ENCODE data around the gene CMTR1.
"Not testable (repeated sequence)": the region's sequence is repeated elsewhere in the genome, so short reads cannot be mapped to it uniquely, and the experiment has no call there.

The CMTR1 gene, protein sequence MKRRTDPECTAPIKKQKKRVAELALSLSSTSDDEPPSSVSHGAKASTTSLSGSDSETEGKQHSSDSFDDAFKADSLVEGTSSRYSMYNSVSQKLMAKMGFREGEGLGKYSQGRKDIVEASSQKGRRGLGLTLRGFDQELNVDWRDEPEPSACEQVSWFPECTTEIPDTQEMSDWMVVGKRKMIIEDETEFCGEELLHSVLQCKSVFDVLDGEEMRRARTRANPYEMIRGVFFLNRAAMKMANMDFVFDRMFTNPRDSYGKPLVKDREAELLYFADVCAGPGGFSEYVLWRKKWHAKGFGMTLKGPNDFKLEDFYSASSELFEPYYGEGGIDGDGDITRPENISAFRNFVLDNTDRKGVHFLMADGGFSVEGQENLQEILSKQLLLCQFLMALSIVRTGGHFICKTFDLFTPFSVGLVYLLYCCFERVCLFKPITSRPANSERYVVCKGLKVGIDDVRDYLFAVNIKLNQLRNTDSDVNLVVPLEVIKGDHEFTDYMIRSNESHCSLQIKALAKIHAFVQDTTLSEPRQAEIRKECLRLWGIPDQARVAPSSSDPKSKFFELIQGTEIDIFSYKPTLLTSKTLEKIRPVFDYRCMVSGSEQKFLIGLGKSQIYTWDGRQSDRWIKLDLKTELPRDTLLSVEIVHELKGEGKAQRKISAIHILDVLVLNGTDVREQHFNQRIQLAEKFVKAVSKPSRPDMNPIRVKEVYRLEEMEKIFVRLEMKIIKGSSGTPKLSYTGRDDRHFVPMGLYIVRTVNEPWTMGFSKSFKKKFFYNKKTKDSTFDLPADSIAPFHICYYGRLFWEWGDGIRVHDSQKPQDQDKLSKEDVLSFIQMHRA
- 137 to 142 reads per million in 2 donors for total RNA-seq

DNA sequence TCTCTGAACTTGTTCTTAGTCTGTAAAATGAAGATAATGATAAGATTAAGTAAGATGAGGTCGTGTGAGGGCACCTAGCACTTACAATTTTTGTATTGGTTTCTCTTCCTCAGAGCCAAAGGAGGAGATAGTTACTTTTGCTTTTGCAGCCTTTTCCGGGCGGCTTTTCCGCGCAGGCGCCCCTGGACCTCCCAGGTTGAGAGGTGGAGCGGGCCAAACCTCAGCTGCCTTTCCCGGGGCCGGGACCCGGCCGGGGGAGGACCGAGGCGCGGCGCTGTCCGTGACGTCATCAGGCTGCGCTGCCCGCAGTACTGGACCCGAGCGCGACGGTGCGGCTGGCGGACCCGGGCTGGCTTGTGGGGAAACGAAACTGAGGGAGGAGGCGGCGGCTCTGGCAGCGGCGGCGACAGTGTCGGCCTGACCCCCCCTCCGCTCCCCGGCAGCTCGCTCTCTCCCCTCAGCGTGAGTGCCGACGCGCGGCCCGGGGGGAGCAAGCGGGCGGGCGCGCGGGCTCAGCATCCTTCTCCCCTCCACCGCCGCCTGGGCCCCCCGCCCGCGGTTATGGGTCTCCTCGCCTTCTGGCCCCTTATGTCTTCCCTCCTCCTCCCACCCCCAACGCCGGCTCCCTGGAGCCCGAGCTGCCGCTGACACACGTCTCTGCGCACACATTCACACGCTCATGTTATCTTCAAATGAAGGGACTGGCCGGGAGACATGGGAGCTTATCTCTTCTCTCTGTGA lies at the start of gene CMTR1:
Gene CMTR1, plus strand, starts transcription at position 306 of the 741 bp plus-strand sequence. CDS start 2,409 bp downstream, outside the sequence.
- DNase-seq, result peak; percentile 91 to 98 (median 96)

DNA sequence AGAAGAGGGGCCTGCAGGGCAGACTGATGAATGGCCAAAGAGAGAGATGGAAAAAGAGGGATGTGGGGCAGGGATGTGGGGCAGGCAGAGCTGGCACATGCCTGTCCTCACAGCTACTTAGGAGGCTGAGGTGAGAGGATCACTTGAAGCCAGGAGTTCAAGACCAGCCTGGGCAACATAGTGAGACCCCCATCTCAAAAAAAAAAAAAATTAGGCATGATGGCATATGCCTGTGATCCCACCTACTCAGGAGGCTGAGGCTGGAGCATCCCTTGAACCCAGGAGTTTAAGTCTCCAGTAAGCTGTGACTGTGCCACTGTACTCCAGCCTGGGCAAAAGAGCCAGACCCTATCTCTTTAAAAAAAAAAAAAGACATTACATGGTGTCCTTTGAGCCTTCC lies 44.4 kb upstream of the CMTR1 start:
- no peak for DNase-seq

DNA sequence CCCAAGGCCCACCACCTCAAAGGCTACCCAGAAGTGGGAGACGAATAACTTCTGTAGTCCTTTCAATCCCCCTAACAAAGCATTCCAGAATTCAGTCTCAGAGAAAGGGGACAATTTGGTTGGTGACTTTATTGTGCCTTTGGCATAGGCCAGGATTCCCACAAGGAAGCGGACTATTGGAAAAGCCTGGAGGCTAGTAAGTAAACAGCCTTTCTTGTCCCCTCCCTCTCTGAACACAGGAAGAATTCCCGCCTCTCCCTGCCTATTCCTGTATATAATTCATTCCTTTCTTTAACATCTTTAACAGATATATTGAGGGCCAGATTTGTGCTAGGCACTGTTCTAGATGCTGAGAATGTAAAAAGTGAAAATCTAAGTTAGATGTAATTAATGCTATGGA lies 43.2 kb upstream of the CMTR1 start:
- DNase-seq, result no peak

DNA sequence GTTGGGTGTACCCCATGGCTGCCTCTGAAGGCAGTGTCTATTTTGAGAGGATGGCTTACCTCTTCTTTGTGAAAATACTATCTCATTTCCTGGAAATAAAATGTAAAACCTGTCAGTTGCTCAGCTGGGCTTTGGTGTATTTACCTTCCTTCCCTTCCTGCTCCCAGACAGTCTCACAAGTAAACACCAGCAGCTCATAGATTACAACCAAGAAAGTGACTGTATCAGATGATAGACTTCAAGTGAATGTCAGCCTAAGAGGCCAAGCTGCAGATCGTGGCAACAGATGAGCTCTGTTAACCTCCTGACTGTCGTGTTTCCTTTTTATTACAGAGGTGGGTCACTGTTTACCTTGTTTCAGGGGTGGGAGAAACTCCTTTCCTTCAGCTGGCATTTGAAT lies 41.9 kb upstream of the CMTR1 start:
- DNase-seq, result peak in 1 of 5 experiments; percentile 24

DNA sequence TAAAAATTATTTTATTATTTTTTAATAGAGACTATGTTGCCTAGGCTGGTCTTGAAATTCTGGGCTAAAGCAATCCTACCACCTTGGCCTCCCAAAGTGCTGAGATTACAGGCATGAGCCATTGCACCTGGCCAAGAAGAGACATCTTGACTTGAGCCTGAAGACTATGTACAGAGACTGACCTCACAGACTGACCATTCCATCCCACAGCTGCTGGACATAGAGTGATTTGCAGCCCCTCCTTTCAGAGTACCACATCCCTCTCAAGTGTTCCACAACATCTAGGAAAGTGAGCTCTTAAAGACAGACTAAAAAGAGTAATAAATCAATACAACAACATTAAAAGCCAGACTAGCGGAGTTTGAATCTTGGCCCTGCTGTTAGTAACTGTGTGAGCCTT lies 40.2 kb upstream of the CMTR1 start:
- no peak for DNase-seq

DNA sequence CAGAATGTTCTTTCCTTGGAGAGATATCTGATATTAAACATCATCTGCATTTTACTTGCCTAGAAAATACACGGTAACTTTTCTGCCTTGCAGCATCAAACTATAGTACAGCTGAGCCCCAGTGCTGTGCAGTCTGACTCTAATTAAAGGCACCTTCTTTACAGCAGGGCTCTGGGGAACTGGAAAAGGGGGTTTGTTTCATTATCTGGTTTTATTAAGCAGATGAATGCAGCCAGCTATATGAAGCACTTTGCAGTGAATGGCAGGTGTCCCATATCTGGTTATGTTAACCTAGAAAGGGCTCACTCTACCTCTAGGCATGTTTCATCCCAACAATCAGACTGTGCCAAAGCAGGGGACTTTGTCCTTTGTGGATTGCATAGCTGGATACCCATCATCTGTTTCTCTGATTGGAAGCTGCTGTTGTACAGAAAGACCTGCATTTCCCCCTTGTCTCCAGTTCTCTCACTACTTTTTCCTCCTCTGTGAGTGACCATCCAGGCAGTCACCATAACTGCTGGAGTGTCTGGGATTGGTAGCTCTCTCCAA lies 39.6 kb upstream of the CMTR1 start:
- DNase-seq, result no peak

DNA sequence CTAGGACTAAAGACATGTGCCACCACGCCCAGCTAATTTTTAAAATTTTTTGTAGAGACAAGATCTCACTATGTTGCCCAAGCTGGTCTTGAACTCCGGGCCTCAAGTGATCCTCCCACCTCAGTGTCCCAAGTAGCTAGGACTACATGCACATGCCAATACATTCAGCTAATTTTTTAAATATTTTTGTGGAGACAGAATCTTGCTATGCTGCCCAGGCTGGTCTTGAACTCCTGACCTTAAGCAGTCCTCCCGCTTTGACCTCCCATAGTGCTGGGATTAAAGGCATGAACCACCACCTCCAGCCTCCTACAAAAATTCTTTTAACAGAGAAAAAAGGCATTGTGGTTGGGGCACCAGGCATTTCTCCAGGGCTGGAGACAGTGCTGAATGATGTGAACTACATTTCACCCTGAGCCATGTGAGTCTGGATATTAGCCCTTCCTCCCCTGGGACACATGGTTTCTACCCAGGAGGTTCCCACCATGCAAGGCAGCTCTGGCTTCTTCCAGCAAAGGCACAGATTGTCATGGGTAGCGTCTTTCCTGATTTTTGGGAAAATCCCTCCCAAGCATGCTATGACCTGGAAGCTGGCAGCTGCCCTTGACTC lies 36.3 kb upstream of the CMTR1 start:
- no peak for DNase-seq

DNA sequence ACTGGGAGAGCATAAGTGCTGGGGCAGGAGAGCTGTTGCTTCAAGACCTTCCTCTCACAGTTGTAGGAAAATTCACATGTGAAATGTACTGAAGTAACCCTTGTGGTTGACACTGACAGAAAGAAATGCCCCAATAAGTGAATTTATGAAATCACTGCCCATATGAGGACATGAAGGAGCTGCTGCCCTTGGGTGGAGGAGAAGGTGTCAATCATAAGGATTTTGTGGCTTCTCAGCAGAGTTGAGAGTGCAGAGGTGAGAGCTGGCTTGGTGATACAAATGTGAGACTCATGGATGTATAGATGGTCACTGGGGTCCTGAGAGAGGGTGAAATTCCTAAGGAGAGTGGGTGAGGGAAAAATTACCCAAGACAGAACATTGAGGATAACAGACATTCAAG lies 33.9 kb upstream of the CMTR1 start:
- no peak for DNase-seq

DNA sequence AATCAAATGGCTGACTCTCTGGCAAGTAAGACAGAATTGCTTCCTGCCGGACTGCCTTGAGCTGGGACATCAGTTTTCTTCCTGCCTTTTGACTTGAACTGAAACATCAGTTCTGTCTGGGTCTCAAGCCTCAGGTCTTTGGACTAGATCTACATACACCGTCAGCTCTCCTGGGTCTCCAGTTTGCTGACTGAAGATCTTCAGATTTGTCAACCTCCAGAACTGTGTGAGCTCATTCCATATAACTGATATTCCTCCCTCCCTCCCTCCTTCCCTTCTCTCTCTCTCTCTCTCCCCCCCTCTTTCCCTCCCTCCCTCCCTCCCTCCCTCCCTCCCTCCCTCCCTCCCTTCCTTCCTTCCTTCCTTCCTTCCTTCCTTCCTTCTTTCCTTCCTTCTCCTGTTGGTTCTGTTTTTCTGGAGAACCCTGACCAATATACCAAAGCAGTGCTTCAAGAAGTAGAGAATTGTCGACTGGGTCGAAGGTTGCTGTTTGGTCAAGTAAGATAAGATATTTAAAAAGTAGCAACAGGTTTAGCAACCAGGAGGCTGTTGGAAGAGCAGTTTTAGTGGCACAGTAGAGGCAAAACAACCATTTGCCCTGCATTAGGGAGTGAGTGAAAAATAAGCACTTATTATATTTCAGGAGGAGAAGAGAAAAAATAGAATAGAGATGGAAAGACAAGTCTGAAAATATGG lies 33.1 kb upstream of the CMTR1 start:
- no peak for DNase-seq

DNA sequence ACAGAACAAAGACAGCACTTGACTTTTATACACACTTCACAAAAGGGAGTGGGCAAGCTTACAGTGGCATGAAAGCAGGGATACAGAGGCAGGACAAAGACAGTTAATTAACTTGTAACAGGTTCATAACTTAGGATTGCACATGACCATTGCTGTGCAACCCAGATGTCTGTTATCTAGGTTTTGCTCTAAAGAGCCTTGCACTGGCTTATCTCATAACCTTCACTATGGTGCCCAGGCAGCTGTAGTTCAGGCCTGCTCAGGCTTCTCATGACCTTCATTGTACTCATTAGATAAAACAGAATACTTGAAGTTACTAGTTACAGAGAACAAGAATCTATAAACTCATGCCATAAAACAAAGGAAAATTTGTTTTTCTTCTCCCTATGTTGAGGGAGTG lies 31.4 kb upstream of the CMTR1 start:
- not testable (repeated sequence) for DNase-seq

DNA sequence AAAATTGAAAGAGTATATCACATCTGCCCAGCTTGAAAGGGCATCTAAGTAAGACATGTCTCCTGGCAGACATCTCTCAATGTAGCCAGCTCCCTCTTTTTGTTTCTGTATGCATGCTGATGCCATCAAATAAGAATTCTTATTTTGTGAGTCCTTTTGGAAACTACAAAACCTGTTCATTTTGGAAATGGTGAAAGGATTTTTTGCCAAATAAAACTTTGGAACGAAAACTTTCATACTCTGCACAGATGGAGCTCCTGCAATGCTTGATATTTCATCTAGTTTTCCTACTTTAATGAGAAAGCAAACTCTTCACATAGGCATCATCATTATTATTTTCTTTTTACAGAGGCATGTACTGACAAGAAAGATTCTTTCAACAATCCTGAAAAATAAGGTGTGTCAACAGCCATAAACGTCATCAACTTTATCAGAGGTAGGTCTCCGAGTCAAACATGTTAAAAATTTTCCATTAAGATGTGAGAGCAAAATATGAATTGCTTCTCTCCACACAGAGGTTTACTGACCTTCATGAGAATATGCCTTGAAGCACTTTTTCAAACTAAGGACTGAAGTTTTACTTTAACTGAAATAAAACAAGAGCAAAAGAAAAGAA lies 26.2 kb upstream of the CMTR1 start:
- DNase-seq, result no peak

DNA sequence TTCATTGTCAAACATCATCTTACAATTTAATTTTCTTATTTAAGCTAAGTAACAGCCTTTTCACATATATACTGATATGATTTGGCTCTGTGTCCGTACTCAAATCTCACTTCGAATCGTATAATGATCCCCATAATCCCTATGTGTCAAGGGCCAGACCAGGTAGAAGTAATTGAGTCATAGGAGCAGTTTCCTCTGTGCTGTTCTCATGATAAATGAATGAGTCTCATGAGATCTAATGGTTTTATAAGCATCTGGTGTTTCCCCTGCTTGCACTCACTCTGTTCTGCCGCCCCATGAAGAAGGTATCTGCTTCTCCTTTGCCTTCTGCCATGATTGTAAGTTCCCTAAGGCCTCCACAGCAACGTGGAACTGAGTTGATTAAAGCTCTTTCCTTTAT lies 25.1 kb upstream of the CMTR1 start:
- no peak for DNase-seq

DNA sequence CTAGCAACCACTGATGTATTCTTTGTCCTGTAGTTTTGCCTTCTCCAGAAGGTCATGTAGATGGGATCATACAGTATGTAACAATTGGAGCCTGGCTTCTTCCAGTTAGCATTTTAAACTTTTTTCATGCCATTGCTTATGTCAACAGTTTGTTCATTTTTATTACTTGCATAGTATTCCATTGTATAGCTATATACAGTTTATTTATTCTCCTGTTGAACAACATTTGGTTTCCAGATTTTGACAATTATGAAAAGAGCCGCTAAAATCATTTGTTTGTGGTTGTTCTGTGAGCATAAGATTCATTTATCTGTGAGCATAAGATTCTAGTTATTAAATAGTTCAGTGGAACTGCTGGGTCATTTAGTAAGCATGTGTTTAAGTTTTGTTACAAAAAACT lies 23.5 kb upstream of the CMTR1 start:
- no peak for DNase-seq

DNA sequence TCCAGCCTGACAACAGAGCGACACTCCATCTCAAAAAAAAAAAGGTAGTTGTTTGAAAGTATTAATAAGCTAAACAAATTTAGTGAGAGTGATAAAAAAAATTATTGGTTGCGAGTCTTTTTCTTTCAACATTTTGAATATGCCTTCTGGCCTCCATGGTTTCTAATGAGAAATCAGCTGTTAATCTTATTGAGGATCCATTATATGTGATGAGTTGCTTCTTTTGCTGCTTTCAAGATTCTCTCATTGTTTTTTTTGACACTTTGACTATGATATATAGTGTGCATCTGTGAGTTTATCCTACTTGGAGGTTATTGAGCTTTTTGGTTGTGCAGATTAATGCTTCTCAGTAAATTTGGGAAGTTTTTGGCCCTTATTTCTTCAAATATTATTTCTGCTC lies 15.6 kb upstream of the CMTR1 start:
- no peak for DNase-seq

DNA sequence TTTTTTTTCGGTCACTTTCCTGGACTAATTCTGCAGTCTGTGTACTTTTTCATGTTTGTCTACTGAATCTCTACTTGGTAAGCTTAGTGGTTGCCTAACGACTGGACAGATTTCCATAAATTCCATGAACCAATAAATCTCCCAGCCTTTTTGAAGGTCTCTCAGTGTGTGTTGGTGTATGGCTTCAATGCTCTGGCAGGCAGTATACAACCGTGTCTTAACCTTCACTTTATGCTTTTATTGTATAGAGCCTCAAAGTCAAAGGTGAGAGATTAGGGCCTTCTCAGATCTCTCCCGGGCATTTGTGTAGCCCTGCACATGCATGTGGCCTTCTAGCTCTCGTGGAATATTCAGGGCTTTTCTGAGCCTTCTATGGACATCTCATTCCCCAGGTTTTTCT lies 14.3 kb upstream of the CMTR1 start:
- DNase-seq, result no peak

DNA sequence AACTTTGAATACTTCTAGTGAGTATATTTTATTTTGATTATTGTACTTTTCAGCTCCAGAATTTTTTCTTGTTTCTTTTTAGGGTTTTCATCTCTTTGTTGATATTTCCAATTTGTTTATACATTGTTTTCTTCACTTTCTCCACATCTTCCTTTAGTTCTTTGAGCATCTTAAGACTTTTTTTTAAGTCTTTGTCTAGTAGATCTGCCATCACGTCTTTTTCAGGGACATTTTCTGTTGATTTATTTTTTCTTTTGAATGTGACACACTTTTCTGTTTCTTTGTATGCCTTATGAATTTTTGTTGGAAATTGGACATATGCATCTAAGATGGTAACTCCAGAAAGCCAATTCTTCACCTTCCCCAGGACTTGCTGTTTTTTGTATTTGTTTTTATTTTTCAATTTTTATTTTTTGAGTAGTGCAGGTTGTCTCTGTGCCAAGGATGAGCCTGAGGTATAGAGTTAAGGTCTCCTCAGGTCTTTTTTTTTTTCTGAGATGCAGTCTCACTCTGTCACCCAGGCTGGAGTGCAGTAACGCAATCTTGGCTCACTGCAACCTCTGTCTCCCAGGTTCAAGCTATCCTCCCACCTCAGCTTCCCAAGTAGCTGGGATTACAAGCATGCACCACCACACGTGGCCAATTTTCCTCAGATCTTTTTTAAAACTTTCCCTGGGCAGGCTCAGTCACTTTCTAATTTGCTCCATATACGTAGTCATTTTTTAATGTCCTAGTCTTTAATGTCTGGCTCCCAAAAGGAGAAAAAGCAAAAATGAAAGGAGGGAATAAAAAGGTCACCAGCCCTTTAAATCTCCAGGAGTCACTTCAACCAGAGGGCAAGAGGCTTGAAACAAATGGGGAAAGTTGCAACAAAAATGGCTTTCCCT lies 6.7 kb upstream of the CMTR1 start:
- DNase-seq, result no peak

DNA sequence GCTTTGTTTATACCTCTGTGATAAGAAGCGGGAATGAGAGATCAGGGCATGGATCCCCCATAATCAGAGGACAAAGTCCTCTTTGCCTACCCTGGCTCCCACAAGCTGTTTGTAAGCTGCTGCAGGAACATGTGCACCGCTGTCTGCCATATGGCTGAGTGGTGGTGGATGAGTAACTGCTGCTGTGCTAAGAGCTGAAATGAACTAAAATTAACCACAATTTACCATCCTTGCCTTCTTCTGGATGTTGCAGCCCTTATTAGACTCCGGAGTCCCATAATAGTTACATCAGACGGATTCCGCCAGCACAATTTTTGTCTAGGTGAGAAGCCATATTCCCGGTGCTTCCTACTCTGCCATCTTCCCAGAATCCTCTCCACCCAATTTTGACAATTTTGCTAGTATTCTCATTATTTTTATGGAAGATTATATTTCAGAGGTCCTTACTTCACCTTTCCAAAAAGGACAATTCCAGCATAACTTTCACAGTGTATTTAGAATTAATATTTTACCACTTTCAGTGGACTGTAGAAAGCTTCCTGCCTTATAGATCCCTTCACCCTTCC lies 6.0 kb upstream of the CMTR1 start:
- DNase-seq, result no peak

DNA sequence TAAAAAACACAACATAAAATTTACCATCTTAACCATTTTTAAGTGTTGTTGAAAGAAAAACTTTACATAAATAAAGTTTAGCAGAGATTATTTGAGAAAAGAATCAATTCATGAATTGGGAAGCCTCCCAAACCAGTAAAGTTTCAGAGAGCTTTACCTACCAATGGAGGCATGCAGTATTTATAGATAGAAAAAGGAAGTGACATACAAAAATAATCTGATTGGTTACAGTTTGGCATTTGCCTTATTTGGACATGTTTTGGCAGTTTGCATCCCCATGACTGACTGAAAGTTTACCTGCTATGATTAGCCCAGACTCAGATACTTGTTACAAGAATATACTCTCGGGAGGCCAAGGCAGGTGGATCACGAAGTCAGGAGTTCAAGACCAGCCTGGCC lies 3.7 kb upstream of the CMTR1 start:
- DNase-seq, result peak in 1 of 5 experiments; percentile 30

DNA sequence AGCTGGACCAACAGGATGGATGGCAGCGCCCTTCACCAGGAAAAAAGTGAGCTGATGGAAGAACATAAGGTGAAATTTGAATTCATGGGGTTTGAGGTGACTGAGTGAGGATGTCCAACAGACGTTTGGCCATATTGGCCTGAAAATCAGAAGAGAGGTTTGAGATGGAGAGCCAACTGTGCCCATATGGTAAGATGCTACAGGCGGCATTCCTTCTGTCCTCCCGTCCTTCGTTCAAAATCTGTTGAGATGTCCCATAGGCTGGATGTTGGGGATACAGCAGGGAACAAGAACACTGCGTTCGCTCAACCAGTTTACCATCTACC lies 468 bp upstream of the CMTR1 start:
- no peak for DNase-seq

DNA sequence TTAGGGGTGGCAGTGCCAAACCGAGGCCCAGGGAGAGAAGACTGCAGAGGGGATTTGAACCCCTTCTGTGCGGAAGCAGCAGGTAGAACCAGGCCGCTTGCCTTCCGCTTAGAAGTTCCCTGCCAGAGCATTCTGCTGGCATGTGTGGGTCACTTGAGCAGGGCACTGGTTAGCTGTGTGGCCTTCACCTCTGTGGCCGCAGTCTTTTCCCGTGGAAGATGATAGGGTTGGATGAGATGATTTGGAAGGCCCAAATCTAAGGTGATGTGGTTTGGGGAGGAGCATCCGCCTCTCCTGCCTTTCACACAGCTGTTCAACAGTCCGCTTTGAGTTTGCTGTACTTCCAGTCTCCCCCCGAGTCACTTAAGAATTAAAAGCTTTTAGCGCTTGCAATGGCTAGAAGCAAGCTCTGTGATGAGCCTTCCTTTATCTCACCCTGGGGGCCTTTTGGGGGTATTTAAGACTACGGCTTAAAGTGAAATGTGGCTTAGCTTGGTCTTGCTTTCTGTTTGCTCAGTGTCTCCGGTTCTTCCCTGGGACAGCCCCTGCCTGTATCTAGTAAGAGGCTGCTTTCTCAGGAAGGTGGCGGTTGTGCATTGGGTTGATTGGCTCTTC lies 743 bp downstream of the CMTR1 start:
- peak in 3 of 5 experiments; percentile 27 to 61 (median 28) for DNase-seq

Data from T-helper 2 cell (primary cell).